Ishikawa (cell line): ENCODE measurements around the gene WWTR1.

Source experiments
- CEBPB ChIP-seq: IDR thresholded peaks from 2 replicates; pipeline ENCODE4 v1.6.1; 2012
- CREB1 ChIP-seq: IDR thresholded peaks from 2 replicates; pipeline ENCODE4 v1.6.1; 2012; ENCODE audit warnings: low read depth
- EGR1 ChIP-seq: IDR thresholded peaks from 2 replicates; pipeline ENCODE4 v1.6.1; 2012
- EP300 ChIP-seq: IDR thresholded peaks from 2 replicates; pipeline ENCODE4 v1.6.1; 2012; ENCODE audit warnings: borderline replicate concordance
- FOXM1 ChIP-seq: IDR thresholded peaks from 2 replicates; pipeline ENCODE4 v1.6.1; 2012; ENCODE audit warnings: low read depth, borderline replicate concordance
- NFIC ChIP-seq: IDR thresholded peaks from 2 replicates; pipeline ENCODE4 v1.6.1; 2012
- RAD21 ChIP-seq: IDR thresholded peaks from 2 replicates; pipeline ENCODE4 v1.6.1; 2012; ENCODE audit warnings: low read depth
- REST ChIP-seq: IDR thresholded peaks from 2 replicates; pipeline ENCODE4 v1.6.1; 2012; ENCODE audit warnings: low read depth, mild to moderate bottlenecking
- TAF1 ChIP-seq: IDR thresholded peaks from 2 replicates; pipeline ENCODE4 v1.6.1; 2012; ENCODE audit warnings: low read depth, mild to moderate bottlenecking
- TCF12 ChIP-seq: IDR thresholded peaks from 2 replicates; pipeline ENCODE4 v1.6.1; 2012; ENCODE audit warnings: low read depth
- TEAD4 ChIP-seq: IDR thresholded peaks from 2 replicates; pipeline ENCODE4 v1.6.1; 2012
- USF1 ChIP-seq: IDR thresholded peaks from 2 replicates; pipeline ENCODE4 v1.6.1; 2012
- YY1 ChIP-seq: IDR thresholded peaks from 2 replicates; pipeline ENCODE4 v1.6.1; 2012; ENCODE audit warnings: low read depth
- ZBTB7A ChIP-seq: IDR thresholded peaks from 2 replicates; pipeline ENCODE4 v1.6.1; 2012; ENCODE audit warnings: low read depth
- TF ChIP-seq, protein P1 (sequence below): IDR thresholded peaks from 2 replicates; pipeline ENCODE4 v1.6.1; 2012

Gene WWTR1

GRCh38 chr3:149667576-149667975, 9.8 kb upstream of the WWTR1 start:
- TF ChIP-seq USF1, result no peak
- no peak for TF ChIP-seq TAF1
- no peak for TF ChIP-seq EP300
- no peak for TF ChIP-seq TCF12
- TF ChIP-seq, protein P1, sequence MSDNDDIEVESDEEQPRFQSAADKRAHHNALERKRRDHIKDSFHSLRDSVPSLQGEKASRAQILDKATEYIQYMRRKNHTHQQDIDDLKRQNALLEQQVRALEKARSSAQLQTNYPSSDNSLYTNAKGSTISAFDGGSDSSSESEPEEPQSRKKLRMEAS, result no peak
- TF ChIP-seq YY1, result no peak
- TF ChIP-seq REST, result no peak
- no peak for TF ChIP-seq FOXM1
- no peak for TF ChIP-seq RAD21
- no peak for TF ChIP-seq EGR1
- TF ChIP-seq ZBTB7A, result no peak
- TF ChIP-seq CEBPB, result no peak

GRCh38 chr3:149663966-149664365, 6.1 kb upstream of the WWTR1 start:
- TF ChIP-seq EP300 (no peak), USF1 (no peak), FOXM1 (no peak), NFIC (no peak), TAF1 (no peak), EGR1 (no peak), ZBTB7A (no peak)
- TF ChIP-seq, protein P1, result no peak

- TF ChIP-seq NFIC, result no peak
- TF ChIP-seq CREB1, result no peak
- no peak for TF ChIP-seq YY1
- no peak for TF ChIP-seq TCF12
- no peak for TF ChIP-seq EP300
- no peak for TF ChIP-seq TAF1
- no peak for TF ChIP-seq REST
- TF ChIP-seq RAD21, result no peak
These were observed 4.5 kb upstream of the WWTR1 start for GRCh38 chr3:149662240-149662887.

DNA sequence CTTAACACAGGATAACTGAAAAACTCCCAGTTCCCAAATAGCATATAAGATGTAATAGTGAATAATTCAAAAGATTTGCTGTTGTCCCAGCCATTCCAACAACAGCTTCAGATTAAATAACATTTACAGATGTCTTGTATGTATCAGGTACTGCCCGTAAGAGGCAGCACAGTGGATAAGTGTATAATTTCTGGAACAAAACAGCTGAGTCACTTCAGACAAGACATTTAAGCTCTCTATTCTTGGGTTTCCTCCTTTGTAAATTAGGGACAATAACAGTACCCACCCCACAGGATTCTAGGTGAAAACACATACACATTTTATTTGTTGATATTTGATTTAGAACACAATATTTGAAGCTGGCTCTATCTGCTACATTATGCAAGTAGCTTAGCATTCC, 2.6 kb upstream of the WWTR1 start:
- TF ChIP-seq RAD21, result no peak
- TF ChIP-seq TEAD4, result no peak
- no peak for TF ChIP-seq REST
- TF ChIP-seq USF1, result no peak
- TF ChIP-seq CREB1, result no peak
- no peak for TF ChIP-seq CEBPB
- no peak for TF ChIP-seq EP300
- TF ChIP-seq EGR1, result no peak
- no peak for TF ChIP-seq NFIC
- TF ChIP-seq TAF1, result no peak
- TF ChIP-seq FOXM1, result no peak
